HepG2 (cell line): ENCODE results near the gene SUN5. TPM values are rescaled to one million over a fixed set of nuclear protein-coding genes. Genes with fewer than 3 reads are reported as not detected.

Source experiments
- ESRRA ChIP-seq: sonication (generic); formaldehyde crosslinking; IDR thresholded peaks from 2 replicates; pipeline ENCODE4 v1.5.1; 2020; ENCODE audit warnings: mild to moderate bottlenecking, low read depth, missing genetic modification reagents
- FOXC1 ChIP-seq: sonication (generic); formaldehyde crosslinking; IDR thresholded peaks from 2 replicates; pipeline ENCODE4 v1.8.0; 2022; ENCODE audit warnings: mild to moderate bottlenecking, missing genetic modification reagents, borderline replicate concordance
- GABPB1 ChIP-seq: IDR thresholded peaks from 2 replicates; pipeline ENCODE4 v1.6.1; 2016; ENCODE audit warnings: mild to moderate bottlenecking, missing genetic modification reagents, moderate library complexity, missing compliant biosample characterization
- GMEB2 ChIP-seq: IDR thresholded peaks from 2 replicates; pipeline ENCODE4 v1.6.1; 2016; ENCODE audit warnings: missing biosample characterization, missing genetic modification reagents, low read depth
- HMG20B ChIP-seq: conservative IDR thresholded peaks from 2 replicates; pipeline ENCODE4 v1.6.1; 2016; ENCODE audit warnings: missing genetic modification reagents, missing compliant biosample characterization
- JDP2 ChIP-seq: sonication (generic); formaldehyde crosslinking; IDR thresholded peaks from 2 replicates; pipeline ENCODE4 v1.8.1; 2022; ENCODE audit warnings: missing genetic modification reagents, borderline replicate concordance
- MBD4 ChIP-seq: IDR thresholded peaks from 2 replicates; pipeline ENCODE4 v1.6.1; 2012; ENCODE audit warnings: low read length, inconsistent platforms, borderline replicate concordance
- MZF1 ChIP-seq: sonication (generic); formaldehyde crosslinking; IDR thresholded peaks from 2 replicates; pipeline ENCODE4 v1.8.1; 2023; ENCODE audit warnings: mild to moderate bottlenecking, missing genetic modification reagents, borderline replicate concordance
- NRL ChIP-seq: sonication (generic); formaldehyde crosslinking; IDR thresholded peaks from 2 replicates; pipeline ENCODE4 v1.5.0; 2020; ENCODE audit warnings: missing genetic modification reagents, mild to moderate bottlenecking, moderate library complexity, borderline replicate concordance
- TMF1 ChIP-seq: sonication (generic); formaldehyde crosslinking; IDR thresholded peaks from 2 replicates; pipeline ENCODE4 v1.8.1; 2022; ENCODE audit warnings: low read depth, missing genetic modification reagents
- ZBTB38 ChIP-seq: sonication (generic); formaldehyde crosslinking; IDR thresholded peaks from 2 replicates; pipeline ENCODE4 v1.5.1; 2020; ENCODE audit warnings: mild to moderate bottlenecking, missing genetic modification reagents
- ZFP36L2 ChIP-seq: sonication (generic); formaldehyde crosslinking; IDR thresholded peaks from 2 replicates; pipeline ENCODE4 v1.4.0; 2020; ENCODE audit warnings: missing genetic modification reagents
- ZFP90 ChIP-seq: sonication (generic); formaldehyde crosslinking; IDR thresholded peaks from 2 replicates; pipeline ENCODE4 v1.8.0; 2022; ENCODE audit warnings: missing genetic modification reagents, mild to moderate bottlenecking, inconsistent platforms, borderline replicate concordance
- ZNF136 ChIP-seq: sonication (generic); formaldehyde crosslinking; IDR thresholded peaks from 2 replicates; pipeline ENCODE4 v1.8.1; 2022; ENCODE audit warnings: low read depth, mild to moderate bottlenecking, moderate library complexity, missing genetic modification reagents
- ZNF263 ChIP-seq: sonication (generic); formaldehyde crosslinking; IDR thresholded peaks from 2 replicates; pipeline ENCODE4 v1.4.0; 2020; ENCODE audit warnings: missing genetic modification reagents
- ZNF296 ChIP-seq: sonication (generic); formaldehyde crosslinking; conservative IDR thresholded peaks from 2 replicates; pipeline ENCODE4 v1.5.0; 2020; ENCODE audit warnings: mild to moderate bottlenecking, missing genetic modification reagents
- ZNF660 ChIP-seq: sonication (generic); formaldehyde crosslinking; IDR thresholded peaks from 2 replicates; pipeline ENCODE4 v1.5.1; 2020; ENCODE audit warnings: mild to moderate bottlenecking, low read depth, missing genetic modification reagents, borderline replicate concordance
- ZNF737 ChIP-seq: sonication (generic); formaldehyde crosslinking; IDR thresholded peaks from 2 replicates; pipeline ENCODE4 v1.5.0; 2020; ENCODE audit warnings: missing genetic modification reagents, mild to moderate bottlenecking, borderline replicate concordance
- ZSCAN31 ChIP-seq: sonication (generic); formaldehyde crosslinking; IDR thresholded peaks from 2 replicates; pipeline ENCODE4 v1.5.0; 2020; ENCODE audit warnings: low read depth, mild to moderate bottlenecking, missing genetic modification reagents
- polyA plus RNA-seq, 8 experiments: library from polyadenylated mRNA; depleted of rRNA in 3 of 8; stranded (reverse) in 7 of 8; unstranded in 1 of 8; fragments of >200 nt; fragmentation: Illumina TruSeq in 4 of 8; extraction: Trizol in 4 of 8; gene quantifications; 2 replicates each; pipeline versions ENCODE4 v1.2.1 to v1.2.3, GENCODE V29; 2011 to 2016; ENCODE audit warnings: low read depth in 4 of 8, missing spikeins in 1 of 8, mixed read lengths in 1 of 8; ENCODE audit not compliant: insufficient read depth in 1 of 8
- total RNA-seq, 5 experiments: library from RNA; depleted of rRNA; stranded (reverse); fragments of >200 nt; fragmentation: Illumina TruSeq; extraction: Trizol; gene quantifications; 2 replicates each; pipeline ENCODE4 v1.2.3, GENCODE V29; 2016; ENCODE audit warnings: low read depth in 1 of 5
- TF ChIP-seq, protein P1 (sequence below): sonication (generic); formaldehyde crosslinking; IDR thresholded peaks from 2 replicates; pipeline ENCODE4 v1.9.0; 2021; ENCODE audit warnings: missing genetic modification reagents, borderline replicate concordance
- TF ChIP-seq, protein P2 (sequence below): sonication (generic); formaldehyde crosslinking; IDR thresholded peaks from 2 replicates; pipeline ENCODE4 v1.5.1; 2020; ENCODE audit warnings: mild to moderate bottlenecking, missing genetic modification reagents, borderline replicate concordance

The SUN5 gene
- total and polyA plus RNA-seq, 2 of the 13 experiments (the other 11 are each of a cell fraction or from before 2014, with no cell fraction given), result not detected

- TF ChIP-seq, protein P1, sequence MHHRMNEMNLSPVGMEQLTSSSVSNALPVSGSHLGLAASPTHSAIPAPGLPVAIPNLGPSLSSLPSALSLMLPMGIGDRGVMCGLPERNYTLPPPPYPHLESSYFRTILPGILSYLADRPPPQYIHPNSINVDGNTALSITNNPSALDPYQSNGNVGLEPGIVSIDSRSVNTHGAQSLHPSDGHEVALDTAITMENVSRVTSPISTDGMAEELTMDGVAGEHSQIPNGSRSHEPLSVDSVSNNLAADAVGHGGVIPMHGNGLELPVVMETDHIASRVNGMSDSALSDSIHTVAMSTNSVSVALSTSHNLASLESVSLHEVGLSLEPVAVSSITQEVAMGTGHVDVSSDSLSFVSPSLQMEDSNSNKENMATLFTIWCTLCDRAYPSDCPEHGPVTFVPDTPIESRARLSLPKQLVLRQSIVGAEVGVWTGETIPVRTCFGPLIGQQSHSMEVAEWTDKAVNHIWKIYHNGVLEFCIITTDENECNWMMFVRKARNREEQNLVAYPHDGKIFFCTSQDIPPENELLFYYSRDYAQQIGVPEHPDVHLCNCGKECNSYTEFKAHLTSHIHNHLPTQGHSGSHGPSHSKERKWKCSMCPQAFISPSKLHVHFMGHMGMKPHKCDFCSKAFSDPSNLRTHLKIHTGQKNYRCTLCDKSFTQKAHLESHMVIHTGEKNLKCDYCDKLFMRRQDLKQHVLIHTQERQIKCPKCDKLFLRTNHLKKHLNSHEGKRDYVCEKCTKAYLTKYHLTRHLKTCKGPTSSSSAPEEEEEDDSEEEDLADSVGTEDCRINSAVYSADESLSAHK, result no peak
- no peak for TF ChIP-seq MZF1 (CRISPR knock-in tag)
- no peak; the same call in 1 of the 2 replicates for TF ChIP-seq MBD4
- no peak for TF ChIP-seq ZNF660 (CRISPR knock-in tag)
- TF ChIP-seq GMEB2 (CRISPR knock-in tag), result no peak
- TF ChIP-seq ZBTB38, result no peak
- TF ChIP-seq ZNF136 (CRISPR knock-in tag), result no peak
- no peak for TF ChIP-seq JDP2 (CRISPR knock-in tag)
- TF ChIP-seq TMF1 (CRISPR knock-in tag), result no peak
- no peak for TF ChIP-seq NRL
- no peak for TF ChIP-seq ZNF296 (CRISPR knock-in tag)
- no peak for TF ChIP-seq ZNF737
- no peak for TF ChIP-seq HMG20B (CRISPR knock-in tag)
- TF ChIP-seq ZFP36L2 (CRISPR knock-in tag), result no peak
- TF ChIP-seq, protein P2, sequence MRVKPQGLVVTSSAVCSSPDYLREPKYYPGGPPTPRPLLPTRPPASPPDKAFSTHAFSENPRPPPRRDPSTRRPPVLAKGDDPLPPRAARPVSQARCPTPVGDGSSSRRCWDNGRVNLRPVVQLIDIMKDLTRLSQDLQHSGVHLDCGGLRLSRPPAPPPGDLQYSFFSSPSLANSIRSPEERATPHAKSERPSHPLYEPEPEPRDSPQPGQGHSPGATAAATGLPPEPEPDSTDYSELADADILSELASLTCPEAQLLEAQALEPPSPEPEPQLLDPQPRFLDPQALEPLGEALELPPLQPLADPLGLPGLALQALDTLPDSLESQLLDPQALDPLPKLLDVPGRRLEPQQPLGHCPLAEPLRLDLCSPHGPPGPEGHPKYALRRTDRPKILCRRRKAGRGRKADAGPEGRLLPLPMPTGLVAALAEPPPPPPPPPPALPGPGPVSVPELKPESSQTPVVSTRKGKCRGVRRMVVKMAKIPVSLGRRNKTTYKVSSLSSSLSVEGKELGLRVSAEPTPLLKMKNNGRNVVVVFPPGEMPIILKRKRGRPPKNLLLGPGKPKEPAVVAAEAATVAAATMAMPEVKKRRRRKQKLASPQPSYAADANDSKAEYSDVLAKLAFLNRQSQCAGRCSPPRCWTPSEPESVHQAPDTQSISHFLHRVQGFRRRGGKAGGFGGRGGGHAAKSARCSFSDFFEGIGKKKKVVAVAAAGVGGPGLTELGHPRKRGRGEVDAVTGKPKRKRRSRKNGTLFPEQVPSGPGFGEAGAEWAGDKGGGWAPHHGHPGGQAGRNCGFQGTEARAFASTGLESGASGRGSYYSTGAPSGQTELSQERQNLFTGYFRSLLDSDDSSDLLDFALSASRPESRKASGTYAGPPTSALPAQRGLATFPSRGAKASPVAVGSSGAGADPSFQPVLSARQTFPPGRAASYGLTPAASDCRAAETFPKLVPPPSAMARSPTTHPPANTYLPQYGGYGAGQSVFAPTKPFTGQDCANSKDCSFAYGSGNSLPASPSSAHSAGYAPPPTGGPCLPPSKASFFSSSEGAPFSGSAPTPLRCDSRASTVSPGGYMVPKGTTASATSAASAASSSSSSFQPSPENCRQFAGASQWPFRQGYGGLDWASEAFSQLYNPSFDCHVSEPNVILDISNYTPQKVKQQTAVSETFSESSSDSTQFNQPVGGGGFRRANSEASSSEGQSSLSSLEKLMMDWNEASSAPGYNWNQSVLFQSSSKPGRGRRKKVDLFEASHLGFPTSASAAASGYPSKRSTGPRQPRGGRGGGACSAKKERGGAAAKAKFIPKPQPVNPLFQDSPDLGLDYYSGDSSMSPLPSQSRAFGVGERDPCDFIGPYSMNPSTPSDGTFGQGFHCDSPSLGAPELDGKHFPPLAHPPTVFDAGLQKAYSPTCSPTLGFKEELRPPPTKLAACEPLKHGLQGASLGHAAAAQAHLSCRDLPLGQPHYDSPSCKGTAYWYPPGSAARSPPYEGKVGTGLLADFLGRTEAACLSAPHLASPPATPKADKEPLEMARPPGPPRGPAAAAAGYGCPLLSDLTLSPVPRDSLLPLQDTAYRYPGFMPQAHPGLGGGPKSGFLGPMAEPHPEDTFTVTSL (CRISPR knock-in tag), result no peak
- no peak for TF ChIP-seq ZFP90 (CRISPR knock-in tag)
- no peak for TF ChIP-seq ZNF263 (CRISPR knock-in tag)
- TF ChIP-seq ZSCAN31 (CRISPR knock-in tag), result no peak; the same call in 1 of the 2 replicates
- no peak for TF ChIP-seq FOXC1 (CRISPR knock-in tag)
- TF ChIP-seq ESRRA (CRISPR knock-in tag), result no peak
- no peak for TF ChIP-seq GABPB1
These were observed 21.2 kb upstream of the SUN5 start (continued) for GRCh38 chr20:33025318-33025876.
